Ovary (tissue), 9 donors: Measurements from ENCODE around the gene XPO5. TPM values are rescaled to one million over a fixed set of nuclear protein-coding genes. Genes with fewer than 3 reads are reported as not detected.

Experiments used
- DNase-seq, 5 donors: peaks; one replicate each; pipeline ENCODE4 v3.0.0-alpha.2; 2019 to 2020
- H3K27ac ChIP-seq, 2 donors: fragments of 200-600 bp; one replicate each; pipeline versions ENCODE4 v1.5.1 to v1.8.0; 2019 to 2022
- H3K27me3 ChIP-seq: fragments of 200-600 bp; one replicate; pipeline ENCODE4 v1.8.0; 2022
- H3K36me3 ChIP-seq: fragments of 200-600 bp; sonication (generic); one replicate; pipeline ENCODE4 v1.5.1; 2019
- H3K4me1 ChIP-seq: one replicate; pipeline ENCODE4 v1.8.1; 2013; ENCODE audit warnings: mild to moderate bottlenecking, moderate library complexity; ENCODE audit not compliant: insufficient read depth
- H3K4me3 ChIP-seq: fragments of 200-600 bp; sonication (generic); one replicate; pipeline ENCODE4 v1.5.1; 2017
- H3K9me3 ChIP-seq, 2 donors: fragments of 200-600 bp in 1 of 2; sonication (generic) in 1 of 2; one replicate each; pipeline versions ENCODE4 v1.5.1 to v1.8.1; 2013 to 2019; ENCODE audit warnings: mild to moderate bottlenecking in 1 of 2, moderate library complexity in 1 of 2
- CTCF ChIP-seq, 3 donors: fragments of 450-650 bp in 2 of 3; fragments of 200-600 bp in 1 of 3; IDR thresholded peaks; one replicate each; pipeline versions ENCODE4 v1.5.1 to v1.8.0; 2016 to 2022; ENCODE audit warnings: antibody characterized with exemption in 3 of 3, mild to moderate bottlenecking in 1 of 3
- EP300 ChIP-seq: sonication (generic); formaldehyde crosslinking; IDR thresholded peaks from one replicate; pipeline ENCODE4 v1.6.1; 2017; ENCODE audit warnings: antibody characterized with exemption
- POLR2A ChIP-seq: fragments of 450-650 bp; IDR thresholded peaks from one replicate; pipeline ENCODE4 v1.6.1; 2017; ENCODE audit warnings: antibody characterized with exemption, mild to moderate bottlenecking, moderate library complexity
- WGBS, 3 donors: extraction: QIAGEN DNeasy Blood & Tissue Kit in 1 of 3; methylation state at CpG; one replicate each; pipeline versions ENCODE4 v1.1.5 to v1.1.7; 2013 to 2017; 5-methylcytosine and 5-hydroxymethylcytosine counted together
- intact Hi-C, 4 donors: fragments of 100-400 bp; cut with DNase I; formaldehyde crosslinking; loops; one replicate each; pipeline versions ENCODE4 v1.11.0 to v1.15.1; 2022 to 2023
- polyA plus RNA-seq, 2 donors: library from polyadenylated mRNA; stranded (reverse); fragments of 200-250 nt in 1 of 2; fragments of 350-450 nt in 1 of 2; fragmentation: Illumina TruSeq in 1 of 2; extraction: RNeasy Lipid Tissue Mini Kit (QIAGEN cat#74804) in 1 of 2; gene quantifications; one replicate each; pipeline ENCODE4 v1.2.3, GENCODE V29; 2013 to 2014
- total RNA-seq, 7 donors: library from RNA; depleted of rRNA in 2 of 7; stranded (reverse); fragments of >200 nt in 2 of 7; fragmentation: NEBNext Ultra II Directional in 3 of 7; extraction: Animal tissue kit (Norgen Biotek cat#: 25700) in 3 of 7; gene quantifications; one replicate each; pipeline versions ENCODE4 v1.1.0 to v1.2.4, GENCODE V29; 2016 to 2023
- donor health status: DM: no; HTN: no; CAD: no; lungs with moderate emphysema.
- donor health status: DM: no; HTN: no; CAD: no.
- donor health status: Bipolar disorder and iron deficiency.
- donor health status: DM: yes; HTN: yes; CAD: no.
- donor health status: DM: no; HTN: no; CAD: no.
- donor health status: DM: yes; HTN: yes; CAD: no.

The XPO5 gene
- total and polyA plus RNA-seq, 9 donors = 6.8 to 41.8 (median 24.5) TPM

- 82 to 89% (median 86%) methylated on average over 7 of the region's 7 CpGs for WGBS, 3 donors
- H3K27ac ChIP-seq = no peak overlapping the region
- intact Hi-C loops = loop anchor here in 1 of 4 donors (10.0 kb wide), 1 partner anchor 229 kb away; no protein-coding TSS in a partner anchor
- H3K4me1 ChIP-seq = peaks cover 24% of the 10 kb centered on the region
- no peaks in the 10 kb centered on the region for H3K9me3 ChIP-seq
- no peaks in the 10 kb centered on the region for H3K27me3 ChIP-seq
- H3K4me3 ChIP-seq = no peak overlapping the region
- no peaks in the 10 kb centered on the region for H3K36me3 ChIP-seq
- DNase-seq = no peak
- no peak for TF ChIP-seq CTCF (IDR thresholded peaks at IDR 0.05)
- TF ChIP-seq POLR2A = no peak
- TF ChIP-seq EP300 = no peak
Measured at GRCh38 chr6:43493833-43494232, 82.0 kb downstream of the XPO5 start.

- no peaks in the 10 kb centered on the region for H3K9me3 ChIP-seq
- no peaks in the 10 kb centered on the region for H3K36me3 ChIP-seq
- WGBS, 3 donors = 81 to 87% (median 83%) methylated on average over 2 of the region's 2 CpGs
- H3K27me3 ChIP-seq = no peaks in the 10 kb centered on the region
- intact Hi-C loops = loop anchor here in 1 of 4 donors (10.0 kb wide), 1 partner anchor 228 kb away; no protein-coding TSS in a partner anchor
- no peak for TF ChIP-seq EP300
- no peak for TF ChIP-seq POLR2A
- TF ChIP-seq CTCF (IDR thresholded peaks at IDR 0.05) = no peak
- H3K4me1 ChIP-seq = peaks cover 24% of the 10 kb centered on the region
- no peak for DNase-seq
- H3K27ac ChIP-seq = no peak overlapping the region
- no peak overlapping the region for H3K4me3 ChIP-seq
Measured at GRCh38 chr6:43493230-43493629, 82.6 kb downstream of the XPO5 start.

GRCh38 chr6:43492673-43493072, 83.2 kb downstream of the XPO5 start:
- no peak overlapping the region for H3K4me3 ChIP-seq

GRCh38 chr6:43491750-43492661, 83.8 kb downstream of the XPO5 start:
- peak; percentile 77 to 87 (median 81) for DNase-seq
- TF ChIP-seq POLR2A (no peak), CTCF (IDR thresholded peaks at IDR 0.05) (no peak), EP300 (no peak)
- no peaks in the 10 kb centered on the region for H3K36me3 ChIP-seq
- WGBS, 3 donors = 10 to 25% (median 13%) methylated on average over 10 of the region's 10 CpGs
- no peak overlapping the region for H3K27ac ChIP-seq
- no peak overlapping the region for H3K4me3 ChIP-seq
- intact Hi-C loops = loop anchor here in 1 of 4 donors (10.0 kb wide), 1 partner anchor 227 kb away; no protein-coding TSS in a partner anchor
- peaks cover 24% of the 10 kb centered on the region for H3K4me1 ChIP-seq
- H3K9me3 ChIP-seq = no peaks in the 10 kb centered on the region
- H3K27me3 ChIP-seq = no peaks in the 10 kb centered on the region

More at GRCh38 chr6:43492673-43493072, 83.2 kb downstream of the XPO5 start:
- no peaks in the 10 kb centered on the region for H3K27me3 ChIP-seq
- intact Hi-C loops = loop anchor here in 1 of 4 donors (10.0 kb wide), 1 partner anchor 228 kb away; no protein-coding TSS in a partner anchor
- H3K27ac ChIP-seq = no peak overlapping the region
- H3K9me3 ChIP-seq = no peaks in the 10 kb centered on the region
- 25 to 33% (median 29%) methylated on average over 3 of the region's 3 CpGs for WGBS, 3 donors
- H3K36me3 ChIP-seq = no peaks in the 10 kb centered on the region
- TF ChIP-seq CTCF (IDR thresholded peaks at IDR 0.05) (no peak), POLR2A (no peak), EP300 (no peak)
- peaks cover 24% of the 10 kb centered on the region for H3K4me1 ChIP-seq
- DNase-seq = no peak
